ENCODE results near the gene RABEP1. TPM values are rescaled to one million over a fixed set of nuclear protein-coding genes. Genes with fewer than 3 reads are reported as not detected.

Gene RABEP1
- total RNA-seq, 2 donors from 2014 or later = 32.2 to 32.8 TPM

GRCh38 chr17:5325851-5326250 is 43.8 kb downstream of the RABEP1 start:
- Mint-ChIP-seq H3K27me3 (ENCODE audit: insufficient read depth) (no peaks in the 10 kb centered on the region), H3K36me3 (ENCODE audit: low read depth) (peaks cover 9% of the 10 kb centered on the region), H3K4me3 (no peak overlapping the region), H3K27ac (no peak overlapping the region), H3K9me3 (peaks cover 5% of the 10 kb centered on the region), H3K4me1 (no peaks in the 10 kb centered on the region)
- no peaks in the 10 kb centered on the region for H3K27me3 ChIP-seq (ENCODE audit: control insufficient read depth, insufficient read depth, low read length, poor library complexity, severe bottlenecking)
- no peak overlapping the region for H3K27ac ChIP-seq (ENCODE audit: low read depth, low read length)
- H3K9ac ChIP-seq (ENCODE audit: extremely low read depth, low read length, poor library complexity, severe bottlenecking) = no peak overlapping the region
- no peak for DNase-seq
- H3K4me3 ChIP-seq (ENCODE audit: low read length) = no peak overlapping the region
- H3K36me3 ChIP-seq (ENCODE audit: control insufficient read depth, insufficient read depth, low read length) = peaks cover 14% of the 10 kb centered on the region
- H3K9me3 ChIP-seq (ENCODE audit: control insufficient read depth, low read length) = no peaks in the 10 kb centered on the region
- 98% methylated on average over 3 to 4 of the region's 4 CpGs for WGBS, 2 experiments (ENCODE audit: insufficient coverage in 1 of 2, insufficient read length in 1 of 2)
- H3K4me1 ChIP-seq (ENCODE audit: control insufficient read depth, insufficient read depth, low read length) = no peaks in the 10 kb centered on the region
- TF ChIP-seq, protein P1, sequence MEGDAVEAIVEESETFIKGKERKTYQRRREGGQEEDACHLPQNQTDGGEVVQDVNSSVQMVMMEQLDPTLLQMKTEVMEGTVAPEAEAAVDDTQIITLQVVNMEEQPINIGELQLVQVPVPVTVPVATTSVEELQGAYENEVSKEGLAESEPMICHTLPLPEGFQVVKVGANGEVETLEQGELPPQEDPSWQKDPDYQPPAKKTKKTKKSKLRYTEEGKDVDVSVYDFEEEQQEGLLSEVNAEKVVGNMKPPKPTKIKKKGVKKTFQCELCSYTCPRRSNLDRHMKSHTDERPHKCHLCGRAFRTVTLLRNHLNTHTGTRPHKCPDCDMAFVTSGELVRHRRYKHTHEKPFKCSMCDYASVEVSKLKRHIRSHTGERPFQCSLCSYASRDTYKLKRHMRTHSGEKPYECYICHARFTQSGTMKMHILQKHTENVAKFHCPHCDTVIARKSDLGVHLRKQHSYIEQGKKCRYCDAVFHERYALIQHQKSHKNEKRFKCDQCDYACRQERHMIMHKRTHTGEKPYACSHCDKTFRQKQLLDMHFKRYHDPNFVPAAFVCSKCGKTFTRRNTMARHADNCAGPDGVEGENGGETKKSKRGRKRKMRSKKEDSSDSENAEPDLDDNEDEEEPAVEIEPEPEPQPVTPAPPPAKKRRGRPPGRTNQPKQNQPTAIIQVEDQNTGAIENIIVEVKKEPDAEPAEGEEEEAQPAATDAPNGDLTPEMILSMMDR (conservative IDR thresholded peaks at IDR 0.05) = no peak

DNA sequence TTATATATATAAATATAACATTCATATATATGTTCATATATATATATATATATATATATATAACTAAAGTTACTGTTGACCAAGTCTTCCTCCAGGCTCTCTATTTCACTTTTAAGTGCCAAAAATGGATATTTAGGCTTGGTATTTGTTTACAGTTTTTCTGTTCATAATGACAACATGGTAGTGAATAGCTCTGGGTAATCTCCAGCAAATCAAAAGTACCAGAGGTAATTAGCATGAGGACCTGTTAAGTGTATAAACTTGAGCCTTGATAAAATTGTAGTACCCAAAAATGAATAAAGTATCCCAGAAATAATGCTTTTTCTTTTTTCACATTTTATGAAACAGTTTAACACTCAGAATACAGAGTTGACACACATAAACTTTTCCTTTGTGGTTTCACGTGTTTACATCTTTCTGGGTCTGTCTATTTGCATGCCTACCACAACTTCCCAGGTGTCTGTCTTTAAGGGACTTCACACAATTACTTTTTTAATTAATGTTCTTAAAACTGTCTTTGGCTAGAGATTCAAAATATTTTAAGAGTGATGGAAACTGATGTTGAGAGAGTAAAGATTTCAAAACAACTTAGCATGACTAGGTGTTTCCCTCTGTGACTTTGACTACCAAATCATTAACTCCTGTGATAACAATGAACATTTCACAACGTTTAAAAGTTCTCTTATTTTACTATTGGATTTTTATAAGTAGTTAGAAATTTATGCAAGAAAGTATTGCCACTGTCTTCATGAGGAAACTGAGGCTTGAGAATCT is 47.9 kb downstream of the RABEP1 start:
- H3K36me3 ChIP-seq (ENCODE audit: control insufficient read depth, insufficient read depth, low read length) = peaks cover 38% of the 10 kb centered on the region
- no peaks in the 10 kb centered on the region for H3K9me3 ChIP-seq (ENCODE audit: control insufficient read depth, low read length)
- no peaks in the 10 kb centered on the region for H3K27me3 Mint-ChIP-seq (ENCODE audit: insufficient read depth)
- H3K9ac ChIP-seq (ENCODE audit: extremely low read depth, low read length, poor library complexity, severe bottlenecking) = no peak overlapping the region
- no peak overlapping the region for H3K27ac Mint-ChIP-seq
- TF ChIP-seq, protein P1 (conservative IDR thresholded peaks at IDR 0.05) = no peak
- DNase-seq = no peak
- WGBS, 2 experiments (ENCODE audit: insufficient coverage in 1 of 2, insufficient read length in 1 of 2) = 97 to 100% methylated on average over 1 to 2 of the region's 2 CpGs
- H3K4me1 ChIP-seq (ENCODE audit: control insufficient read depth, insufficient read depth, low read length) = no peaks in the 10 kb centered on the region
- H3K9me3 Mint-ChIP-seq = no peaks in the 10 kb centered on the region
- no peaks in the 10 kb centered on the region for H3K27me3 ChIP-seq (ENCODE audit: control insufficient read depth, insufficient read depth, low read length, poor library complexity, severe bottlenecking)
- H3K4me3 Mint-ChIP-seq = no peak overlapping the region
- H3K4me3 ChIP-seq (ENCODE audit: low read length) = no peak overlapping the region
- H3K4me1 Mint-ChIP-seq = no peaks in the 10 kb centered on the region
- H3K27ac ChIP-seq (ENCODE audit: low read depth, low read length) = no peak overlapping the region
- peaks cover 20% of the 10 kb centered on the region for H3K36me3 Mint-ChIP-seq (ENCODE audit: low read depth)

- Mint-ChIP-seq H3K9me3 (no peaks in the 10 kb centered on the region), H3K27me3 (ENCODE audit: insufficient read depth) (no peaks in the 10 kb centered on the region), H3K4me1 (no peaks in the 10 kb centered on the region), H3K27ac (no peak overlapping the region), H3K36me3 (ENCODE audit: low read depth) (peaks cover 23% of the 10 kb centered on the region), H3K4me3 (no peak overlapping the region)
- Histone ChIP-seq H3K36me3 (ENCODE audit: control insufficient read depth, insufficient read depth, low read length) (peaks cover 46% of the 10 kb centered on the region), H3K9ac (ENCODE audit: extremely low read depth, low read length, poor library complexity, severe bottlenecking) (no peak overlapping the region), H3K27ac (ENCODE audit: low read depth, low read length) (no peak overlapping the region), H3K27me3 (ENCODE audit: control insufficient read depth, insufficient read depth, low read length, poor library complexity, severe bottlenecking) (no peaks in the 10 kb centered on the region), H3K4me1 (ENCODE audit: control insufficient read depth, insufficient read depth, low read length) (no peaks in the 10 kb centered on the region), H3K4me3 (ENCODE audit: low read length) (no peak overlapping the region), H3K9me3 (ENCODE audit: control insufficient read depth, low read length) (no peaks in the 10 kb centered on the region)
- no peak for DNase-seq
- TF ChIP-seq, protein P1 (conservative IDR thresholded peaks at IDR 0.05) = no peak
- no CpG with 5 or more reads among the region's 2 CpGs for WGBS, 2 experiments (ENCODE audit: insufficient coverage in 1 of 2, insufficient read length in 1 of 2)
Observed at GRCh38 chr17:5330981-5331380, 48.9 kb downstream of the RABEP1 start.
